Liver (tissue), 9 donors: ENCODE results near the gene TNRC6B. TPM values are rescaled to one million over a fixed set of nuclear protein-coding genes. Genes with fewer than 3 reads are reported as not detected.

Experiments
- DNase-seq: peaks from one replicate; pipeline ENCODE4 v3.0.0-alpha.2; 2017; ENCODE audit warnings: low spot score
- H3K27ac ChIP-seq, 2 donors: one replicate each; pipeline ENCODE4 v1.7.0; 2013; ENCODE audit warnings: inconsistent platforms in 2 of 2, low read length in 2 of 2, control low read depth in 1 of 2, low read depth in 1 of 2, mild to moderate bottlenecking in 1 of 2
- H3K27me3 ChIP-seq, 4 donors: one replicate each; pipeline versions ENCODE4 v1.6.1 to v1.7.0; 2013; ENCODE audit warnings: low read length in 3 of 4, inconsistent platforms in 1 of 4, mild to moderate bottlenecking in 1 of 4, moderate library complexity in 1 of 4; ENCODE audit not compliant: control insufficient read depth in 4 of 4, insufficient read depth in 4 of 4
- H3K36me3 ChIP-seq, 4 donors: one replicate each; pipeline versions ENCODE4 v1.6.1 to v1.7.0; 2013; ENCODE audit warnings: low read length in 3 of 4, mild to moderate bottlenecking in 3 of 4, low read depth in 1 of 4, moderate library complexity in 1 of 4; ENCODE audit not compliant: control insufficient read depth in 4 of 4, insufficient read depth in 3 of 4
- H3K4me1 ChIP-seq, 4 donors: one replicate each; pipeline versions ENCODE4 v1.6.1 to v1.7.0; 2013; ENCODE audit warnings: low read length in 3 of 4, mild to moderate bottlenecking in 3 of 4, moderate library complexity in 1 of 4; ENCODE audit not compliant: control insufficient read depth in 4 of 4, insufficient read depth in 4 of 4
- H3K4me3 ChIP-seq, 3 donors: one replicate each; pipeline versions ENCODE4 v1.6.1 to v1.7.0; 2013; ENCODE audit warnings: low read length in 3 of 3, control low read depth in 1 of 3, low read depth in 1 of 3, mild to moderate bottlenecking in 1 of 3
- H3K9ac ChIP-seq, 2 donors: one replicate each; pipeline ENCODE4 v1.7.0; 2013; ENCODE audit warnings: low read length in 2 of 2, mild to moderate bottlenecking in 2 of 2, moderate library complexity in 2 of 2, control low read depth in 1 of 2, low read depth in 1 of 2
- H3K9me3 ChIP-seq, 4 donors: one replicate each; pipeline versions ENCODE4 v1.6.1 to v1.7.0; 2013; ENCODE audit warnings: low read length in 3 of 4; ENCODE audit not compliant: control insufficient read depth in 4 of 4
- ATF3 ChIP-seq: IDR thresholded peaks from 2 replicates; pipeline ENCODE4 v1.6.1; 2016; ENCODE audit warnings: antibody characterized with exemption
- CTCF ChIP-seq: fragments of 150-350 bp; IDR thresholded peaks from 2 replicates; pipeline ENCODE4 v1.5.1; 2017; ENCODE audit warnings: improper control_type of control experiment, low read depth, low read length; ENCODE audit not compliant: missing input control
- EGR1 ChIP-seq, 2 donors: IDR thresholded peaks; 2 replicates each; pipeline ENCODE4 v1.6.1; 2016 to 2018; ENCODE audit warnings: antibody characterized with exemption in 2 of 2, low read depth in 2 of 2
- FOXA1 ChIP-seq: IDR thresholded peaks from 2 replicates; pipeline ENCODE4 v1.6.1; 2016; ENCODE audit warnings: antibody characterized with exemption
- FOXA2 ChIP-seq: IDR thresholded peaks from 2 replicates; pipeline ENCODE4 v1.6.1; 2016; ENCODE audit warnings: antibody characterized with exemption
- GABPA ChIP-seq, 2 donors: IDR thresholded peaks in 1 of 2; conservative IDR thresholded peaks in 1 of 2; 2 replicates each; pipeline ENCODE4 v1.6.1; 2016; ENCODE audit warnings: antibody characterized with exemption in 2 of 2, mild to moderate bottlenecking in 1 of 2, moderate library complexity in 1 of 2
- HNF4A ChIP-seq, 2 donors: conservative IDR thresholded peaks; 2 replicates each; pipeline ENCODE4 v1.6.1; 2016; ENCODE audit warnings: antibody characterized with exemption in 2 of 2, mild to moderate bottlenecking in 2 of 2
- HNF4G ChIP-seq: IDR thresholded peaks from 2 replicates; pipeline ENCODE4 v1.6.1; 2016; ENCODE audit warnings: antibody characterized with exemption
- JUND ChIP-seq, 2 donors: IDR thresholded peaks; 2 replicates each; pipeline ENCODE4 v1.6.1; 2016; ENCODE audit warnings: antibody characterized with exemption in 2 of 2
- MAX ChIP-seq: IDR thresholded peaks from 2 replicates; pipeline ENCODE4 v1.6.1; 2016; ENCODE audit warnings: antibody characterized with exemption
- NR2F2 ChIP-seq: IDR thresholded peaks from 2 replicates; pipeline ENCODE4 v1.6.1; 2016; ENCODE audit warnings: antibody characterized with exemption
- RAD21 ChIP-seq, 2 donors: IDR thresholded peaks; 2 replicates each; pipeline ENCODE4 v1.6.1; 2016; ENCODE audit warnings: antibody characterized with exemption in 2 of 2, mild to moderate bottlenecking in 2 of 2
- REST ChIP-seq: IDR thresholded peaks from 2 replicates; pipeline ENCODE4 v1.6.1; 2016; ENCODE audit warnings: antibody characterized with exemption, mild to moderate bottlenecking
- RXRA ChIP-seq, 2 donors: IDR thresholded peaks; 2 replicates each; pipeline ENCODE4 v1.6.1; 2017 to 2018; ENCODE audit warnings: antibody characterized with exemption in 2 of 2, mild to moderate bottlenecking in 1 of 2
- SP1 ChIP-seq: IDR thresholded peaks from 2 replicates; pipeline ENCODE4 v1.6.1; 2018; ENCODE audit warnings: antibody characterized with exemption, mild to moderate bottlenecking
- TAF1 ChIP-seq: conservative IDR thresholded peaks from 2 replicates; pipeline ENCODE4 v1.6.1; 2016; ENCODE audit warnings: antibody characterized with exemption, mild to moderate bottlenecking
- YY1 ChIP-seq: IDR thresholded peaks from 2 replicates; pipeline ENCODE4 v1.6.1; 2016; ENCODE audit warnings: antibody characterized with exemption, mild to moderate bottlenecking
- ZBTB33 ChIP-seq: IDR thresholded peaks from 2 replicates; pipeline ENCODE4 v1.6.1; 2016; ENCODE audit warnings: antibody characterized with exemption
- WGBS: extraction: QIAGEN DNeasy Blood & Tissue Kit; methylation state at CpG from one replicate; pipeline ENCODE4 v1.1.7; 2013; 5-methylcytosine and 5-hydroxymethylcytosine counted together
- polyA plus RNA-seq, 2 donors: library from polyadenylated mRNA; stranded (reverse) in 1 of 2; unstranded in 1 of 2; fragments of 200-250 nt in 1 of 2; fragments of >200 nt in 1 of 2; fragmentation: Nextera tagmentation in 1 of 2; extraction: Ambion mirVana in 1 of 2; gene quantifications; one replicate each; pipeline versions ENCODE4 v1.2.1 to v1.2.3, GENCODE V29; 2013 to 2015
- total RNA-seq, 2 donors: library from RNA; depleted of rRNA; stranded (reverse); fragments of >200 nt; gene quantifications; one replicate each; pipeline ENCODE4 v1.2.3, GENCODE V29; 2014
- donor health status: healthy.
- donor health status: healthy.
- donor health status: healthy.
- donor health status: healthy.
- donor health status: healthy.

TNRC6B gene
- total and polyA plus RNA-seq, 4 donors = 4.6 to 39.1 (median 26.4) TPM

GRCh38 chr22:40157330-40157945, 20.3 kb upstream of the TNRC6B start:
- H3K9ac ChIP-seq = no peak overlapping the region
- H3K9me3 ChIP-seq = no peaks in the 10 kb centered on the region
- WGBS = 72% methylated on average over 4 of the region's 4 CpGs
- H3K27ac ChIP-seq = no peak overlapping the region
- no peaks in the 10 kb centered on the region for H3K27me3 ChIP-seq
- peaks cover 0 to 2% (median 0%) of the 10 kb centered on the region in 4 donors for H3K36me3 ChIP-seq
- H3K4me3 ChIP-seq = no peak overlapping the region
- no peak for DNase-seq
- peaks cover 0 to 11% (median 5%) of the 10 kb centered on the region in 4 donors for H3K4me1 ChIP-seq
- TF ChIP-seq HNF4G = no peak
- no peak for TF ChIP-seq SP1
- no peak for TF ChIP-seq YY1
- no peak for TF ChIP-seq NR2F2
- no peak for TF ChIP-seq RXRA (IDR thresholded peaks at IDR 0.05)
- no peak for TF ChIP-seq FOXA1
- TF ChIP-seq GABPA (IDR thresholded peaks at IDR 0.05 in 1 of 2, conservative IDR thresholded peaks at IDR 0.05 in 1 of 2) = no peak
- no peak for TF ChIP-seq CTCF
- TF ChIP-seq JUND (IDR thresholded peaks at IDR 0.05) = no peak
- TF ChIP-seq RAD21 (IDR thresholded peaks at IDR 0.05) = no peak
- TF ChIP-seq FOXA2 = no peak
- TF ChIP-seq REST = no peak
- TF ChIP-seq MAX = no peak
- no peak for TF ChIP-seq ATF3
- TF ChIP-seq ZBTB33 = no peak
- no peak for TF ChIP-seq HNF4A (conservative IDR thresholded peaks at IDR 0.05)
- no peak for TF ChIP-seq EGR1 (IDR thresholded peaks at IDR 0.05; ENCODE audit: low read depth in 2 of 2)
- no peak for TF ChIP-seq TAF1
